Activated naive CD4-positive, alpha-beta T cell treated with anti-CD3 and anti-CD28 coated beads, Interleukin-2, amount 50 U/mL, for 16 hours (primary cell): Measurements from ENCODE around the gene LPP.
A peak's percentile ranks its signal among the peaks of the same experiment; 100 is the strongest.

Source experiments
- DNase-seq: peaks from one replicate; pipeline ENCODE4 v3.0.0-alpha.2; 2020

Gene LPP

GRCh38 chr3:188782613-188783124 lies 628.7 kb downstream of the LPP start:
- DNase-seq, result no peak

- no peak for DNase-seq
Observed at GRCh38 chr3:188786424-188786823, 632.5 kb downstream of the LPP start.

GRCh38 chr3:188788621-188789081 lies 634.7 kb downstream of the LPP start:
- peak; percentile 81 for DNase-seq

DNA sequence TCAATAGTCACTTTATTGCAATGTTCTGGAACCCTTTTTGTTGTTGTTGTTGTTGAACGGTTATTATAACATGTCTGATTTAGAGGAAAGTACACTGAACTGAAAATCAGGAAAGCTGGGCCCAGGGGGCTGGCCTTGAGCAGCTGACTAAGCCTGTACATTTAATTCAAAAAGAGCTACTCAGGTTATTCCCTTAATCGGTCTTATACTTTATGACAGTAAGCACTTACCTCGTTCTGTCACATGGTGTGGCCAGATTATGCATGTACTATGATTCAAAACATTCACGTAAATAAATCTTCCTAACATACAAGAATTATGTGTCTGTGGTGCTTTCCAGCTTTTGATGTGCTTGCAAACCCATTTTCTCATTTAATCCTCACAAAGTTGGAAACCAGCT lies 635.3 kb downstream of the LPP start:
- DNase-seq, result peak; percentile 21

- DNase-seq, result no peak
Observed at GRCh38 chr3:188791311-188791710, 637.4 kb downstream of the LPP start.

- peak; percentile 14 for DNase-seq
Observed at GRCh38 chr3:188792793-188793192, 638.8 kb downstream of the LPP start.

GRCh38 chr3:188796122-188796631 lies 642.2 kb downstream of the LPP start:
- no peak for DNase-seq

GRCh38 chr3:188797045-188797444 lies 643.1 kb downstream of the LPP start:
- DNase-seq, result no peak

- DNase-seq, result no peak
Observed at GRCh38 chr3:188798556-188799145, 644.7 kb downstream of the LPP start.

DNA sequence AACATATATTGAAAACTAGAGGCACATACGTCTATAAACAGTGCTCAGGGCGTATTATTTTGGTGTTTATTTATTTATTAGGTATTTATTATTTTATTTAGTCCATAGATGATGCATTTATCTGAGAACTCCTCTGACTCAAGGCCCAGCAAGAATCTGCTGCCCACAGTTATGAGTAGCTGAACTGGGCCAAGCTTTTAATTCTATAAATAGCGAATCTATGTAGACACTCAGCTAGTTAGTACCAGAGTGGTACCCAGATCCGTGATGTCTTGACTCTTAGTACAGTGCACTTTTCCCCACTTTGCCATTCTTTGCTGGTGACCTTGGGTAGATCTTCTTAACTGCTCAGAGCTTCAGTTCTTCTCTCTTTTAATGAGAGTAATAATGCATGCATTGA lies 647.4 kb downstream of the LPP start:
- no peak for DNase-seq

DNA sequence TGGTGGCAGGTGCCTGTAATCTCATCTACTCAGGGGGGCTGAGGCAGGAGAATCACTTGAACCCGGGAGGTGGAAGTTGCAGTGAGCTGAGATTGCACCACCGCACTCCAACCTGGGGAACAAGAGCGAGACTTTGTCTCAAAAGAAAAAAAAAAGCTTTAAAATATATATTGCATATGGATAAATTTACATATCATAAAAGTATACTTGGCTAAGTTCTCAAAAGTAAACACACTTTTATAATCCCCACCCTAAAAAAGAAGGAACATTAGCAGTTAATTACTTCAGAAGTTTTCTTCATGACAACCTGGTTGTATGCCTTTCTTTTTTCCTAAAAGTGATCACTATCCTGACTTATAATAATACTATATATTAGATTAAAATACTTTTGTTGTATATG lies 648.7 kb downstream of the LPP start:
- no peak for DNase-seq

- no peak for DNase-seq
Observed at GRCh38 chr3:188807006-188807405, 653.0 kb downstream of the LPP start.

DNA sequence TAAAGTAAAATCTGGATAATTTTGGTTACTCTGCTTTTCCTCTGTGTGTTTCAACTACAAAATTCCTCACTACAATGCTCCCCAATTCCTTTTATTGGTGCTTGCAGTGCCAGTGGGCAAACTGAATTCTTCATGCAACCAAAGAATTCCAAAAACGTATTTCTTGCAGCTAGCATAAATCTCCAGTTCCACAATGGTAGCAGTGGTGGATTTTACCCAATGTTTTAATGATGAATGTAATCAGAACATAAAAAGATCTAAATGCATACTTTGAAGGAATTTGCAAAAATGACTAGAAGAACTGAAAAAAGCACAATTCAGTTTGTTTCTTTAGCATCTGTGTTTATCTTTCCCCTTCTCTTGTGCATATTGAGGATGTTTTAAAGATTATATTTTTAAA lies 658.2 kb downstream of the LPP start:
- DNase-seq, result no peak

DNA sequence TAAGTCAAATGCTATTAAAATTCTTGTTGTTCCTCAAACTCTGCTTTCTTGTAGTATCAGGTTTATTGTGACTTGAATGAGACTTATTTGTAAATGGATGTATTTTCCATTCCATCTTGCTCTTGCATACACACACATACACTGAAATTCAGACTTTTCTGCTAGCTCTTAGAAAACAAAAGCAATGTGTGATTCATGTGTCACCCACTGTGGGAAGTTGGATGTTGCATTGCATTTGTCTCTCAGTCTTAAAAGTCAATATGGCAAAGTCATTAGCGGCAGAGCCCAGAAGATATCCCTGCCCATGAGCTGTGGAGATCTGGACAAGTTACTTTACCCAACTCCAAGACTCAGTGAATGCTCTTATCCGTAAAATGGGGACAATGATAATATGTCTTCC lies 660.6 kb downstream of the LPP start:
- DNase-seq, result no peak

- no peak for DNase-seq
Observed at GRCh38 chr3:188817103-188817934, 663.4 kb downstream of the LPP start.

- DNase-seq, result no peak
Observed at GRCh38 chr3:188817935-188818269, 663.9 kb downstream of the LPP start.

GRCh38 chr3:188818282-188818681 lies 664.3 kb downstream of the LPP start:
- DNase-seq, result no peak

- no peak for DNase-seq
Observed at GRCh38 chr3:188819939-188820338, 666.0 kb downstream of the LPP start.

GRCh38 chr3:188822004-188822403 lies 668.0 kb downstream of the LPP start:
- DNase-seq, result no peak

DNA sequence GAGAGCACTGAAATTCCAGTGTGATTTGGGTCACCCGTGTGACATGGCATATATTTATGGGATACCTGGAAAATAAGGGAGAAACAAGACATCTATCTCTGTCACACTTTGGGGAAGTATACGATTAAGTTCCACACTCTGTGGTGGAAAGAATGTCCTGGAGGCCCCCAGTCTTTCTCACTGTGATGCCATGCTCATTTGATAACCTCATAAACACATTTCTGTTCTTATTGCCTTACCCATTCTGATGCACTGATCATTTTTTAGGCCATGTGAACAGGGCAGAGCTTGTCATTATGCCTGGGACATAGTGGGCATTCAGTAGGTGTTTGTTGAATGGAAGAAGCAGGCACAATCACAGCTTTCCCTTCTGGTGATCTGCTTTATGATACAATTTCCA lies 668.5 kb downstream of the LPP start:
- DNase-seq, result no peak

- no peak for DNase-seq
Observed at GRCh38 chr3:188824566-188824965, 670.6 kb downstream of the LPP start.

GRCh38 chr3:188825901-188826300 lies 671.9 kb downstream of the LPP start:
- no peak for DNase-seq

- DNase-seq, result no peak
Observed at GRCh38 chr3:188826574-188826973, 672.6 kb downstream of the LPP start.

DNA sequence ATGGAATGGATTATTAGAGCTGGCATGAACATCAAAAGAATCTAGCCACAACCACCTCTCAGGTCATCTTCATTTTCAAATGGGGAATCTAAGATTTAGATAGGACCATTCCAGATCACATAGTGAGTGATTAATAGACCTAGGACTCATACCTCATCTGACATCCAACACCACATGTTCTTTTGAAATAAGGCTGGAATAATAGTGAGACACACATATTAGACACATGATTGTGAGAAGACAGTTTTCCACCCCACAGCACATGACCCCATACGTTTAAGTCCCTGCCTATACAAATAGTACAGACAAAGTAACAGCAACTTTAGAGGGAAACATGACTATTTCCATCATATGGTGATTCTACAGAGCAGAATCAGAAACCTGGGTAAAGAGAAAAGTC lies 673.1 kb downstream of the LPP start:
- no peak for DNase-seq
